Measurements from ENCODE around the gene HSF4.

The HSF4 gene

DNA sequence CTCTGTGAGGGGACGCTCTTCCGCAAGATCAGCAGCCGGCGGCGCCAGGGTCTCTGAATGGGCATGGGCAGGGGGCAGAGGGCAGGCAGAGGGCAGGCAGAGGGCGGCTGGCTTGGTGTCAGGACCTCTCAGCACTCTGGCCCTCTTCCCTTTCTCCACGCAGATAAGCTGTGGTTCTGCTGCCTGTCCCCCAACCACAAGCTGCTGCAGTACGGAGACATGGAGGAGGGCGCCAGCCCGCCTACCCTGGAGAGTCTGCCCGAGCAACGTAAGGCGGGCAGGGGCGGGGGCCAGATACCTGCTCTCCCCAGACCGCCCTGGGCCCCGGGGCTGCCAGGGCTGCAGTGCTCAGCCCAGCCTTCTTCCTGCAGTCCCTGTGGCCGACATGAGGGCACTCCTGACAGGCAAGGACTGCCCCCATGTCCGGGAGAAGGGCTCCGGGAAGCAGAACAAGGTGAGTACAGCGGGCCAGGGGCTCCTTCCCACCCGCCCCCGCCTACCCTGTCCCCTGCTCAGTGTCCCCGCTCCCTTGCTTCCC lies 38.5 kb downstream of the HSF4 start:
- TF ChIP-seq, protein P1, sequence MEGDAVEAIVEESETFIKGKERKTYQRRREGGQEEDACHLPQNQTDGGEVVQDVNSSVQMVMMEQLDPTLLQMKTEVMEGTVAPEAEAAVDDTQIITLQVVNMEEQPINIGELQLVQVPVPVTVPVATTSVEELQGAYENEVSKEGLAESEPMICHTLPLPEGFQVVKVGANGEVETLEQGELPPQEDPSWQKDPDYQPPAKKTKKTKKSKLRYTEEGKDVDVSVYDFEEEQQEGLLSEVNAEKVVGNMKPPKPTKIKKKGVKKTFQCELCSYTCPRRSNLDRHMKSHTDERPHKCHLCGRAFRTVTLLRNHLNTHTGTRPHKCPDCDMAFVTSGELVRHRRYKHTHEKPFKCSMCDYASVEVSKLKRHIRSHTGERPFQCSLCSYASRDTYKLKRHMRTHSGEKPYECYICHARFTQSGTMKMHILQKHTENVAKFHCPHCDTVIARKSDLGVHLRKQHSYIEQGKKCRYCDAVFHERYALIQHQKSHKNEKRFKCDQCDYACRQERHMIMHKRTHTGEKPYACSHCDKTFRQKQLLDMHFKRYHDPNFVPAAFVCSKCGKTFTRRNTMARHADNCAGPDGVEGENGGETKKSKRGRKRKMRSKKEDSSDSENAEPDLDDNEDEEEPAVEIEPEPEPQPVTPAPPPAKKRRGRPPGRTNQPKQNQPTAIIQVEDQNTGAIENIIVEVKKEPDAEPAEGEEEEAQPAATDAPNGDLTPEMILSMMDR (IDR thresholded peaks at IDR 0.05; ENCODE audit: insufficient read depth, missing control alignments), result no peak
- no peak for FAIRE-seq
- no peak for DNase-seq (ENCODE audit: insufficient read length, low spot score)

DNA sequence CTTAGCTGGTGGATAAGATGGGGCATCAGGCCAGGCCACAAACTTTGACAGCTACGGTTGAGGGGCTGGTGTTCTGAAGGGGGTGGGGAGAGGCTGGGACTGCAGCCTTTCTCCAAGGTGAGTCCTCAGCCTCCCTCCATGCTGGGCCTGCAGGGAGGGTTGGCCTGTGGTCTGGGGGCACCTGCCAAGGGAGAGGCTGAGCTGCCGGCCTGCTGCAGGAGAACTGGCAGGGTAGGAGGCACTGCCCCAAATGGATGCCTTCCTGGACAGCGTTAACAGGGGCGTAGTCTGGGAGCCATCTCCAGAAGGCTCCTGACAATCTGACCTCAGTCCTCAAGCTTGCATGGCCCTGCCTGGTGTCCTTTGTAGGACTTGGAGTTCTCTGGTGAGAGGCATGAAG lies 39.5 kb downstream of the HSF4 start:
- FAIRE-seq (no peak), DNase-seq (ENCODE audit: insufficient read length, low spot score) (no peak)
- TF ChIP-seq, protein P1 (IDR thresholded peaks at IDR 0.05; ENCODE audit: insufficient read depth, missing control alignments), result no peak

DNA sequence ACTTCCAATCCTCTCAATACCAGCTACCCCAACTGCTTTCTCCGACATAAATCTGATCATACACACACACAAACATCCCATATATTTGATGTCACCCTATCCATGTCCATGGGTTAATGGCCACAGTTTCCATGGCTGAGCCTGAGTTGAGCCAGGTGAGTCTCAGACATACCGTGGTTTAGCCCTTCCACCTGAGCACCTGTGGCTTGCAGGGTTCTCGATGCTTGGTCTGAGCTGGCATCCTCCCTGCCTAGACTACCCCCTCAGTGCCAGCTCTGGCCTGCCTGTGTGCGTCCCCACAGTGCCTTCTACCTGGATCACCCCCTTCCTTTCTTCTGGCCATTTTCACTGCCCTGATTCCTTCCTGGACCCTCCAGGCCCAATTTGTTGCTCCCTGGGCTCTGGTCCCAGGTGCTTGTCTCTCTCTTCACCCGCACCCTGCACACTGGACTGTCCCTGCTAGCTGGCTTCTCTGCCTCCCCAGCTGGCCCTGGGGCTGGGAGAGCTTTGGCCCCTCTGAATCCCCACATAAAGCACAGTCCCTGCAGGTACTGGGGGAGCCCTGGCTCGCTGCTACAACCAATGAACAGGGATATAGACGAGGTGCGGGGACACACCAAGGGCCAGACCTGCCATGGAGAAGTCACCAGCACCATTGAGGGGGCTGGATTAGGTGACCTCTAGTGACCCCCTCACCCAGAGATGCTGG lies 41.7 kb downstream of the HSF4 start:
- no peak for FAIRE-seq
- TF ChIP-seq, protein P1 (IDR thresholded peaks at IDR 0.05; ENCODE audit: insufficient read depth, missing control alignments), result no peak
- no peak for DNase-seq (ENCODE audit: insufficient read length, low spot score)

DNA sequence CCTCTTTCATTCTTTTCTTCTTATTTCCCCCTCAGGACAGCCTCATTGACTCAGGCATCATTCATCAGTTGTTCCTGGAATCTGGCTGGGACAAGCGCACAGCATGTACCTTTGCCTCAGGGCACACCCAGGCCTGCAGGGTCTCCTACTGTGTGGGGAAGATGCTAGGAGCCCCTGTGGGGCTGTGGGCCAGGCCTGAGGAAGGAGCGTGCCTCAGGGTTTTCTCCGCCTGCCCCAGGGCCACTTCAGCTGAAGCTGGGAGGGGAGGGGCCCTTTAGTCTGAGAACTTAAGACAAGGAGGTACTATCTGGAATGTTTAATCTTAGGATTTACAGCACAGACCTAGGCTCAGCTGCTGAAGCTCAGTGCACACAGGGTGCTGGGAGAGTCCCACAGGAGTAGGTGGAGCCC lies 42.3 kb downstream of the HSF4 start:
- FAIRE-seq, result no peak
- DNase-seq (ENCODE audit: insufficient read length, low spot score), result no peak
- TF ChIP-seq, protein P1 (IDR thresholded peaks at IDR 0.05; ENCODE audit: insufficient read depth, missing control alignments), result no peak

DNA sequence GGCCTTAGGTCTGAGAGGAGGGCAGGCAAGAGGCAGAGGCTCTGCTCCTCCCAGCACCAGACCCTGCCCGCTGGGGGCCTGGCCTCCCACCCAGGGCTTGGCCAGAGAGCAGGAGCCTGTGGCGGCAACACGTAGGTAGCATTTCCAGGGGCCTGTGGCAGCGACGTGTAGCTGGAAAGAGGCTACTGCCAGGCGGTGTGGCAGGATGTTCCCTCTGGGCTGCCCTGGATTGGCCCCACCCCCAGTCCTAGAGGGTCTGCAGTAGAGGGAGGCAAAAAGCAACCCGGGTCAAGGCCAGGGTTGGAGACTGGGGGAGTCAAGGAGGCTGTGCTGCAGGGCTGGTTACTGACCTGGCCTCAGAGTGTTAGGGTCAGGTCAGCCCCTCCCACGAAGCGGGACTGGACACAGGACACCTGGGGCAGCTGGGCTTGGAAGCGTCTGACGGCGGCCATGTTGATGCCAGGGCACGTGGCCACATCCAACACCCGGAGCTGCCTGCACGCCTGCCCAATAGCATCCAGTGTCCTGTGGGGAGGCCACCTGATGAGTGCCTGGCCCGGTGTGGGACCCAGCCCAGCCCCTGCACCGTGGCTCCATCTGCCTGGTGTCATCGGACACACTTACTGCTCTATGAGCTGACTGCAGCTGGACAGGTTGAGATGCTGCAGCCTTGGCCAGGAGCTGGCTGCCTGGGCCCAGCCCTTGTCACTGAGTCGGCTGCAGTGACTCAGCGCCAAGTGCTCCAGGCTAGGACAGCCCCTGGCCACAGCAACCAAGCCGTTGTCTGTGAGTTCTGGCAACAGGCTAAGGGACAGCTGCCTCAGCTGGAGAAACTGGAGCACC lies 42.9 kb downstream of the HSF4 start:
- DNase-seq (ENCODE audit: insufficient read length, low spot score) (no peak), FAIRE-seq (no peak)

DNA sequence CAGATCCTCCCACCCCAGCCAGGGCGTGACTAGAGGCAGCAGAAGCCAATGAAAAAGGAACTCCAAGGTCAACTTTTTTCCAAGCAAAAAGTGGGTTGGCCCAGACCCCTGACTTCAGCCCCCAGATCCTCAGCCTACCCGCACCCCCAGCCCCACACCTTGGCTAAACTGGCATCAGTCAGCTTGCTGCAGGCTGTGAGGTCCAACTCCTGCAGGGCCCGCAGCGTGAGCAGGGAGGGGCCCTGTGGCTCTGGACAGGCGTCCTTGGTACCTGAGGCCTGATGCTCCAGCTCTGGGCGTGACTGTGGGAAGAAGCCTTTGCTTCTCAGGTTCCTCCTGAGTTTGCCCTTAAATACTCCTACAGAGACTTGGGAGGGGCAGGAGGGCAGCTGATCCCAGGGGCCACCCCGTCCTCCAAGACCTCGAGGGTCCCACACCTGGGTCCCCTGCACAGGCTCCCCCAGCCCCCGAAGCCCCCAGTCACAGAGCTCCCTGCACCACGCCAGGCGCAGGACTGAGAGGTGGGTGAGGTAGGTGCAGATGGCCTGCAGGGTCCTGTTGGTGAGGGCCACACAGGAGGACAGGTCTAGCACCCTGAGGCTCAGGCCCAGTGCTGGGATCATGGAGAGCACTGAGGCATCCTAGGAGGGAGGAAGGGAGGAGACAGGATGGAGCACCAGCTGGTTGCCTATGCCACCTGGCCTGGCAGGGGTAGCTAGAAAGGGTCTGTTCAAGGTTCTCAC lies 43.8 kb downstream of the HSF4 start:
- TF ChIP-seq, protein P1 (IDR thresholded peaks at IDR 0.05; ENCODE audit: insufficient read depth, missing control alignments), result no peak
- DNase-seq (ENCODE audit: insufficient read length, low spot score) (no peak), FAIRE-seq (no peak)

More for the DNA sequence above, 42.9 kb downstream of the HSF4 start:
- TF ChIP-seq, protein P1 (IDR thresholded peaks at IDR 0.05; ENCODE audit: insufficient read depth, missing control alignments), result no peak

Data from D721Med (cell line).